SH-SY5Y (cell line): ENCODE data around the gene CYTH4.

Experiments
- GATA2 ChIP-seq: IDR thresholded peaks from 2 replicates; pipeline ENCODE4 v1.6.1; 2011; ENCODE audit warnings: mild to moderate bottlenecking, low read depth, low read length
- GATA3 ChIP-seq: IDR thresholded peaks from 2 replicates; pipeline ENCODE4 v1.6.1; 2011; ENCODE audit warnings: low read depth, mild to moderate bottlenecking, low read length, moderate library complexity

DNA sequence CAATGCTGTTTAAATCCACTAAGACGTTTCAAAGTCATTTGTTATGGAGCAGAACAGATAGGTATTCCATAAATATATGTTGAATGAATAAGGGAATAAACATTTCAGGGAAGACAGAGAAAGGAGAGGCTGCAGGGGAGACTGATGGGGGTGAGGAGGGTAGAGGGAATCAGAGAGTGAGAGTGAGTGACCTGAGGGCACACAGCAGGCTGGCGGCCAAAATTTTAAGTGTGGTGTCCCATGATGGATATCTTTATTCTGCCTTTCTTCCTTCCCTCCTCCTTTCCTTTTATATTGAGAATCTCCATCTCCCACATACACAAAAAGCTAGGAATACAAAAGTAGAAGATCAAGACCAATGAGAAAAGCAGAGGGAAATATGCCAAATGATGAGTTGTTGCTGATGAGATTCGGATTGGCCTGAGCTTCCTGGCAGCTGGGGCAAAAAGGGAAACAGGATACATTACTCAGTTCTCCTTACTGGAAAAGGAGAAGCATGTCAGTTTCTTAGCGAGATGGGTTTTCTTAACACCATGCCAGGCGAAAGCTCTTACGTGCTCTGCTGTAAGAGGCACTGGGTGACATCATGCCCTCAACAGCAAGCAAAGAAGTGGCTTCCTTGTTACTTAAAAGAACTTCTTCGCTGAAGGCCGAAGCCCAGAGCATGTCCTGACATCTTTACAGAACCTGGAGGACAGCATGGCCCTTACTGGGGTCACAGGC lies 11.2 kb upstream of the CYTH4 start:
- TF ChIP-seq GATA2 (no peak), GATA3 (no peak)
